KMS-11 (cell line): ENCODE measurements around the gene PEF1.

Experiments
- H2AFZ ChIP-seq: fragments of 200-600 bp; sonication (generic); 2 replicates; pipeline ENCODE4 v1.6.1; 2016; ENCODE audit warnings: antibody characterized with exemption, mixed run types, low read depth
- H3K27ac ChIP-seq: fragments of 200-600 bp; sonication (generic); 2 replicates; pipeline ENCODE4 v1.6.1; 2016; ENCODE audit warnings: mild to moderate bottlenecking, mixed run types
- H3K27me3 ChIP-seq: fragments of 200-600 bp; sonication (generic); 2 replicates; pipeline ENCODE4 v1.6.1; 2017; ENCODE audit warnings: mild to moderate bottlenecking, low read depth, mixed run types, moderate library complexity; ENCODE audit not compliant: insufficient read depth
- H3K36me3 ChIP-seq: fragments of 200-600 bp; sonication (generic); 2 replicates; pipeline ENCODE4 v1.6.1; 2017; ENCODE audit warnings: mild to moderate bottlenecking, mixed run types; ENCODE audit not compliant: insufficient read depth
- H3K4me1 ChIP-seq: fragments of 200-600 bp; sonication (generic); 2 replicates; pipeline ENCODE4 v1.6.1; 2016; ENCODE audit warnings: mild to moderate bottlenecking, low read depth, mixed run types; ENCODE audit not compliant: poor library complexity, severe bottlenecking
- H3K4me2 ChIP-seq: fragments of 200-600 bp; sonication (generic); 2 replicates; pipeline ENCODE4 v1.7.0; 2016; ENCODE audit warnings: mild to moderate bottlenecking, mixed run types
- H3K4me3 ChIP-seq: fragments of 200-600 bp; sonication (generic); IDR thresholded peaks from 2 replicates; pipeline ENCODE4 v1.6.1; 2017; ENCODE audit warnings: low read depth, low read length, mixed read lengths; ENCODE audit not compliant: insufficient read depth
- H3K79me2 ChIP-seq: fragments of 200-600 bp; sonication (generic); 2 replicates; pipeline ENCODE4 v1.6.1; 2016; ENCODE audit warnings: low read depth, mixed run types; ENCODE audit not compliant: insufficient read depth
- H3K9ac ChIP-seq: fragments of 200-600 bp; sonication (generic); 2 replicates; pipeline ENCODE4 v1.6.1; 2016; ENCODE audit warnings: mild to moderate bottlenecking, mixed run types
- H4K20me1 ChIP-seq: fragments of 200-600 bp; sonication (generic); 2 replicates; pipeline ENCODE4 v1.6.1; 2016; ENCODE audit warnings: mild to moderate bottlenecking, mixed run types; ENCODE audit not compliant: insufficient read depth
- TF ChIP-seq, protein P1 (sequence below): fragments of 200-600 bp; sonication (generic); conservative IDR thresholded peaks from 2 replicates; pipeline ENCODE4 v1.6.1; 2017; ENCODE audit warnings: low read depth, mild to moderate bottlenecking, antibody characterized with exemption, low read length, moderate library complexity, mixed read lengths

PEF1 gene

DNA sequence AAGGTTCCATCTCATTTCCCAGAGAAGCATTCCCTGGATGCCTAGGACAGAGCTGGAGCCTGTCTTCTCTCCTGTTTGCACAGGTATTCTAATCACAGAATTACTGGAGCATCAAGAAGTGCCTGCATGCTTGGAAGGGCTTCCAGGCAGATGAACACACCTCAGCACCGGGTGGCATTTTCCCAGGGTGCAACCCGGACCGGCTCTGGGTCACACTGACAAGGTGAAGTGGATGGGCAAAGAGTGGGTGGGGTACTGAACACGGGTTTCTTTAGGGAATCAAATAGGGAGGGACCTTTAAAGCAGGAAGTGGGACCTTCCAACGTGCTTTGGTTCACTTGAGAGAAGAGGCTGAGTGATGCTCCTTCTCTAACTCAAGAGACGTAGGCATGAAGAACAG is 7.1 kb upstream of the PEF1 start:
- no peak overlapping the region for H3K4me3 ChIP-seq
- H3K27ac ChIP-seq: no peak overlapping the region
- no peaks in the 10 kb centered on the region for H3K4me1 ChIP-seq
- H3K27me3 ChIP-seq: peaks cover 4% of the 10 kb centered on the region; the same call in 1 of the 2 replicates
- H3K4me2 ChIP-seq: no peak overlapping the region
- no peak overlapping the region for H3K9ac ChIP-seq
- TF ChIP-seq, protein P1, sequence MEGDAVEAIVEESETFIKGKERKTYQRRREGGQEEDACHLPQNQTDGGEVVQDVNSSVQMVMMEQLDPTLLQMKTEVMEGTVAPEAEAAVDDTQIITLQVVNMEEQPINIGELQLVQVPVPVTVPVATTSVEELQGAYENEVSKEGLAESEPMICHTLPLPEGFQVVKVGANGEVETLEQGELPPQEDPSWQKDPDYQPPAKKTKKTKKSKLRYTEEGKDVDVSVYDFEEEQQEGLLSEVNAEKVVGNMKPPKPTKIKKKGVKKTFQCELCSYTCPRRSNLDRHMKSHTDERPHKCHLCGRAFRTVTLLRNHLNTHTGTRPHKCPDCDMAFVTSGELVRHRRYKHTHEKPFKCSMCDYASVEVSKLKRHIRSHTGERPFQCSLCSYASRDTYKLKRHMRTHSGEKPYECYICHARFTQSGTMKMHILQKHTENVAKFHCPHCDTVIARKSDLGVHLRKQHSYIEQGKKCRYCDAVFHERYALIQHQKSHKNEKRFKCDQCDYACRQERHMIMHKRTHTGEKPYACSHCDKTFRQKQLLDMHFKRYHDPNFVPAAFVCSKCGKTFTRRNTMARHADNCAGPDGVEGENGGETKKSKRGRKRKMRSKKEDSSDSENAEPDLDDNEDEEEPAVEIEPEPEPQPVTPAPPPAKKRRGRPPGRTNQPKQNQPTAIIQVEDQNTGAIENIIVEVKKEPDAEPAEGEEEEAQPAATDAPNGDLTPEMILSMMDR: no peak
- H3K79me2 ChIP-seq: no peaks in the 10 kb centered on the region
- H3K36me3 ChIP-seq: no peaks in the 10 kb centered on the region
- H2AFZ ChIP-seq: no peak overlapping the region
- no peaks in the 10 kb centered on the region for H4K20me1 ChIP-seq

DNA sequence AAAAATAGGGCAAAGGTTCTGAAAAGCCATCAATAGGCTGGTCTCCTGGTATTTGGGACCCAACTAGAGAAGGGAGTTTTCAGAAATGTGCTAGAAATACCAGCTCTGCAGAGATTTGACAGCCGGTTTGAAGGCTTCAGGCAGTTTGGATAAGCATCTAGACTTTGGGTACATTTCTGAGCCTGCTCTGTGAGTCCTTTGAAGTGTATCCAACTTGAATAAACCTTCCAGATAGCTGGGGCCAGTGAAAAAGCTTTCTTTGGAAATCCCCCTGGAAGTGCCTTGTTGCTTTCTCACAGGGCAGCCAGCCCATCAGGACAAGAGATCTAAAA is 6.4 kb upstream of the PEF1 start:
- Histone ChIP-seq H3K4me3 (no peak overlapping the region), H3K4me1 (no peaks in the 10 kb centered on the region), H3K9ac (no peak overlapping the region), H2AFZ (no peak overlapping the region), H3K36me3 (no peaks in the 10 kb centered on the region), H3K27me3 (peaks cover 4% of the 10 kb centered on the region; the same call in 1 of the 2 replicates), H3K79me2 (no peaks in the 10 kb centered on the region), H4K20me1 (no peaks in the 10 kb centered on the region), H3K4me2 (no peak overlapping the region), H3K27ac (no peak overlapping the region)
- TF ChIP-seq, protein P1: no peak

DNA sequence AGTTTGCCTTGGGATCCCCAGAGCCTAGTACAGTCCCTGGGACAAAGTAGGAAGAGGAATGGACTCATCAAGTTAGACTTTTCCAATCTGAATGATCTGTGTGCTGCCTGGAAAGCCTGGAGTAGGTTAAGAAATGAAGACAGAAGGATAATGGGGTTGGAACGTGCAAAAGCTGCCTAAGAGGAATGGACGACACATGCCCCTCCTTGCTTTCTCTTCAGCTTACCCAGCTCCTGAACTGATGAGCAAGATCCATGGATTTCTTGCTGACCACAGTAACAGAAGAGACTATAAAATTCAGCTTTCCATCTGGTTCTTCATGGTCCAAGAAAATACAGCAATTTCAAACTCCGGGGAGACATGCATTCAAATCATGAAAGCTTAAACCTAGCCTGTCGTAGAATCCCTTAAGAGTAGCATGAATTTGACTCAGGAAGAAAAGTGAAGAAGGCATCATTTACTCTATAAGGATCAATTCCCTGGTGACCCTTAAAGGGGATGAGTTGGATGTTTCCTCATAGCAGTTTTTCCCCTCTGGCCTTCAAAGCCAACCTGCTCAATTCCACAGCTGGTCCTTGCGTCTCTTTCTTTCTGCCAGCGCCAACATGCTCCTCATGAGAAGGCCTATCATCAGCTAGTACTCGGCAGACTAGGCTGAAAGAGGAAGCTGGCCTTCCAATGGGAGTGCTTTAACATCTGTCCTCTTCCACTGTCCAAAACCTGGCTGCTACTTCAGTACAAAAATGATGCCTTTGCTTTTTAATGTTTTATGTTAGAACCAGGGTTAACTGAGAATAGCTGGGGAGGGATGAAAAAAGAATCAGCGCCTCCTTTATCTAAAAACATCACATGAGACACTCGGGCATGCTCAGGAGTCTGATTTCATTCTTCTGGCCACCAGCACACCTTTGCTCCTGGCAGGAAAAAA is 5.7 kb upstream of the PEF1 start:
- Histone ChIP-seq H3K36me3 (no peaks in the 10 kb centered on the region), H2AFZ (no peak overlapping the region), H3K79me2 (no peaks in the 10 kb centered on the region), H3K27me3 (peaks cover 4% of the 10 kb centered on the region; the same call in 1 of the 2 replicates), H4K20me1 (no peaks in the 10 kb centered on the region), H3K9ac (no peak overlapping the region), H3K4me1 (peaks cover 4% of the 10 kb centered on the region), H3K4me3 (no peak overlapping the region), H3K4me2 (no peak overlapping the region), H3K27ac (no peak overlapping the region)
- TF ChIP-seq, protein P1: no peak

DNA sequence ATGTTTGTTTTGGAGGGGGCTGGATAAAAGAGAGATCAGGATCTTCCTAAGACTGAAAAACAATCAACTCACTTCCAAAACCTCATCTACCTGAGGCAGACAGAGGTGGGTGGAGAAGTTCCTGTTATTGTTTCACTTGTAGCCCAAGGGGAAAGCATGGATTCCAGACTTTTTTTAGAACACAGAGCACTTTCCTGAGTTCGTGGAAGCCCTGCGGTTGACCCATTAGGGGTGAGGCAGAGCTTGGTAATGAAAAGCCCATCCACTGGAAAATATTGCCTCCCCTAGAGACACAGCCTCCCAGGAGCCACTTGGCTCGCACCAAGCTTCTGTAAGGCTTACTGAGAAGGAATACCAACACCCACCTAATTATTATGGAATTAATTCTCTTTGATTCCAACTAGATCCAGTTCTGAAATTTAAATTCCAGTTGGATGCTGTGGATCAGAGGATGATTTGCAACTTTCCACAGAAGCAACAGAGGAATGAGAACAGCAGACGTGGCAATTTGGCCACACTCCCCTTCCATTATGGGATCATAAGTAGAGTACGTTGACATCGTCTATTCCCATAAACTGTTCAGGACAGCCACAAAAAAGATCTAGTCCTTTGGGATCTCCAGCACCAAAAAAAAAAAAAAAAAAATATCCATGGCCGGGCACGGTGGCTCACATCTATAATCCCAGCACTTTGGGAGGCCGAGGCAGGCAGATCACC is 4.1 kb upstream of the PEF1 start:
- no peaks in the 10 kb centered on the region for H4K20me1 ChIP-seq
- no peak overlapping the region for H3K27ac ChIP-seq
- H3K9ac ChIP-seq: no peak overlapping the region
- no peak overlapping the region for H3K4me2 ChIP-seq
- H3K36me3 ChIP-seq: no peaks in the 10 kb centered on the region
- no peak overlapping the region for H2AFZ ChIP-seq
- no peak overlapping the region for H3K4me3 ChIP-seq
- peaks cover 6% of the 10 kb centered on the region for H3K4me1 ChIP-seq
- H3K27me3 ChIP-seq: peaks cover 4% of the 10 kb centered on the region; the same call in 1 of the 2 replicates
- TF ChIP-seq, protein P1: no peak
- peaks cover 5% of the 10 kb centered on the region; the same call in 1 of the 2 replicates for H3K79me2 ChIP-seq
